Amygdala (tissue), 56 donors: Measurements from ENCODE around the gene PITRM1.
A peak's percentile ranks its signal among the peaks of the same experiment; 100 is the strongest.

ENCODE experiments used
- DNase-seq, 56 donors: peaks; one replicate each; lab custom pipeline; 2025; lab: John Stamatoyannopoulos, UW

PITRM1 gene

GRCh38 chr10:3124412-3125175, 48.0 kb downstream of the PITRM1 start:
- no peak for DNase-seq

GRCh38 chr10:3123571-3124411, 48.8 kb downstream of the PITRM1 start:
- DNase-seq, result peak in 7 of 56 donors; percentile 7 to 65 (median 25)

- no peak for DNase-seq
These were observed 49.9 kb downstream of the PITRM1 start for GRCh38 chr10:3122486-3123205.

GRCh38 chr10:3122034-3122433, 50.5 kb downstream of the PITRM1 start:
- no peak for DNase-seq

- peak in 5 of 56 donors; percentile 34 to 66 (median 42) for DNase-seq
These were observed 52.7 kb downstream of the PITRM1 start for GRCh38 chr10:3119796-3120459.

- no peak for DNase-seq
These were observed 53.9 kb downstream of the PITRM1 start for GRCh38 chr10:3118641-3119091.

- no peak for DNase-seq
These were observed 55.1 kb downstream of the PITRM1 start for GRCh38 chr10:3117486-3117885.

- DNase-seq, result no peak
These were observed 56.0 kb downstream of the PITRM1 start for GRCh38 chr10:3116508-3117100.

- DNase-seq, result no peak
These were observed 56.9 kb downstream of the PITRM1 start for GRCh38 chr10:3115685-3116084.

- no peak for DNase-seq
These were observed 59.2 kb downstream of the PITRM1 start for GRCh38 chr10:3113343-3113720.

- peak in 20 of 56 donors; percentile 13 to 75 (median 36) for DNase-seq
These were observed 60.9 kb downstream of the PITRM1 start for GRCh38 chr10:3111621-3112163.

- no peak for DNase-seq
These were observed 61.6 kb downstream of the PITRM1 start for GRCh38 chr10:3110782-3111620.

GRCh38 chr10:3109633-3110032, 62.9 kb downstream of the PITRM1 start:
- DNase-seq, result no peak

GRCh38 chr10:3109196-3109595, 63.4 kb downstream of the PITRM1 start:
- no peak for DNase-seq

GRCh38 chr10:3108575-3109105, 63.9 kb downstream of the PITRM1 start:
- DNase-seq, result no peak

GRCh38 chr10:3108033-3108432, 64.5 kb downstream of the PITRM1 start:
- no peak for DNase-seq

- DNase-seq, result peak in 55 of 56 donors; percentile 15 to 95 (median 79)
These were observed 65.1 kb downstream of the PITRM1 start for GRCh38 chr10:3107426-3107961.

GRCh38 chr10:3106928-3107425, 65.6 kb downstream of the PITRM1 start:
- no peak for DNase-seq
